NCI-H146 (cell line): ENCODE measurements around the gene COPS6.
A peak's percentile ranks its signal among the peaks of the same experiment; 100 is the strongest.

Source experiments
- DNase-seq: peaks from one replicate; lab custom pipeline; 2025; lab: John Stamatoyannopoulos, UW

COPS6 gene

GRCh38 chr7:100102950-100103840 is 14.4 kb downstream of the COPS6 start:
- no peak for DNase-seq

- no peak for DNase-seq
These were observed 16.8 kb downstream of the COPS6 start for GRCh38 chr7:100105534-100105933.

- no peak for DNase-seq
These were observed 17.9 kb downstream of the COPS6 start for GRCh38 chr7:100106633-100107032.

- no peak for DNase-seq
These were observed 18.5 kb downstream of the COPS6 start for GRCh38 chr7:100107125-100107737.

GRCh38 chr7:100107890-100108289 is 19.1 kb downstream of the COPS6 start:
- DNase-seq: no peak

GRCh38 chr7:100109521-100110163 is 20.9 kb downstream of the COPS6 start:
- no peak for DNase-seq

GRCh38 chr7:100111156-100111555 is 22.4 kb downstream of the COPS6 start:
- DNase-seq: no peak

GRCh38 chr7:100111914-100112313 is 23.1 kb downstream of the COPS6 start:
- no peak for DNase-seq

- no peak for DNase-seq
These were observed 26.3 kb downstream of the COPS6 start for GRCh38 chr7:100115026-100115425.

GRCh38 chr7:100118388-100119071 is 29.8 kb downstream of the COPS6 start:
- DNase-seq: no peak

- DNase-seq: peak; percentile 95
These were observed 30.6 kb downstream of the COPS6 start, which contains the start of the genes CNPY4 and TAF6 for GRCh38 chr7:100119072-100119969. CNPY4 (plus strand) TSS chr7:100119634; CDS start chr7:100119745, 111 bp downstream. TAF6 (minus strand) TSS chr7:100119358; CDS start chr7:100114209, 5,149 bp downstream.

GRCh38 chr7:100119970-100120732 is 31.4 kb downstream of the COPS6 start:
- DNase-seq: peak; percentile 49

GRCh38 chr7:100120733-100121036 is 31.9 kb downstream of the COPS6 start:
- DNase-seq: no peak

GRCh38 chr7:100122067-100122466 is 33.3 kb downstream of the COPS6 start:
- DNase-seq: no peak

GRCh38 chr7:100122568-100122967 is 33.8 kb downstream of the COPS6 start:
- DNase-seq: no peak

- DNase-seq: no peak
These were observed 35.8 kb downstream of the COPS6 start for GRCh38 chr7:100124301-100125230.

- DNase-seq: peak; percentile 39
These were observed 37.6 kb downstream of the COPS6 start for GRCh38 chr7:100126239-100126930.
